Bronchial epithelial cell (primary cell): ENCODE results near the gene MIA2. TPM values are rescaled to one million over a fixed set of nuclear protein-coding genes. Genes with fewer than 3 reads are reported as not detected.
"Not testable (repeated sequence)": the region's sequence is repeated elsewhere in the genome, so short reads cannot be mapped to it uniquely, and the experiment has no call there.

Source experiments
- DNase-seq: peaks from one replicate; pipeline ENCODE4 v3.0.0-alpha.2; 2010; ENCODE audit warnings: low read depth
- FAIRE-seq: peaks from 2 replicates; lab custom pipeline; 2011; peaks lifted over from hg19 to GRCh38; lab: Jason Lieb, UNC
- H3K27me3 ChIP-seq: 2 replicates; pipeline ENCODE4 v1.5.1; 2011; ENCODE audit warnings: low read length; ENCODE audit not compliant: control insufficient read depth, insufficient read depth
- H3K36me3 ChIP-seq: 2 replicates; pipeline ENCODE4 v1.5.1; 2011; ENCODE audit warnings: low read length; ENCODE audit not compliant: control insufficient read depth, insufficient read depth
- H3K4me3 ChIP-seq: 2 replicates; pipeline ENCODE4 v1.5.1; 2011; ENCODE audit warnings: mild to moderate bottlenecking, low read depth, low read length, control low read depth
- total RNA-seq: library from RNA; depleted of rRNA; stranded (reverse); fragments of >200 nt; gene quantifications from 2 replicates; pipeline ENCODE4 v1.2.1, GENCODE V29; 2014
- TF ChIP-seq, protein P1 (sequence below): IDR thresholded peaks from 2 replicates; pipeline ENCODE4 v1.5.1; 2011; ENCODE audit warnings: mild to moderate bottlenecking, moderate library complexity, low read length, control low read depth, inconsistent platforms; ENCODE audit not compliant: insufficient read depth, severe bottlenecking

The MIA2 gene
- total RNA-seq, 1 donor from 2014 or later: 41.9 TPM

DNA sequence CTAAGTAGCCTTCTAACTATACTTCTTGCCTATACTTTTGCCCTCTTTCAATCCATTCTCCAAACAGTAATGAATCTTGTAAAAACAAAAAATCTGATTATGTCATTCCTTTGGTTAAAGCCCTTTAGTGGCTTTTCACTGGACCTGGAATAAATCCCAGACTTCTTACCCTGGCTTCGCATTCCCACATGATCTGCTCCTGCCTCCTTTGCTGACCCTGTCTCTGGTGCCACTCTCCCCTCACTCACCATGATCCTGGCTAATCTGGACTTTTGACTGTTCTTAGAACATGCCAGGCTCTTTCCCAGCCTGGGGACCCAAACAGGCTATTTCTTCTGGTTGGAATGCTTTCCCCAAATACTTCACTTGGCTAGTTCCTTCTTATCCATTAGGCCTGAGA lies 7.9 kb downstream of the MIA2 start:
- no peaks in the 10 kb centered on the region for H3K36me3 ChIP-seq
- FAIRE-seq (no peak), DNase-seq (no peak)
- TF ChIP-seq, protein P1, sequence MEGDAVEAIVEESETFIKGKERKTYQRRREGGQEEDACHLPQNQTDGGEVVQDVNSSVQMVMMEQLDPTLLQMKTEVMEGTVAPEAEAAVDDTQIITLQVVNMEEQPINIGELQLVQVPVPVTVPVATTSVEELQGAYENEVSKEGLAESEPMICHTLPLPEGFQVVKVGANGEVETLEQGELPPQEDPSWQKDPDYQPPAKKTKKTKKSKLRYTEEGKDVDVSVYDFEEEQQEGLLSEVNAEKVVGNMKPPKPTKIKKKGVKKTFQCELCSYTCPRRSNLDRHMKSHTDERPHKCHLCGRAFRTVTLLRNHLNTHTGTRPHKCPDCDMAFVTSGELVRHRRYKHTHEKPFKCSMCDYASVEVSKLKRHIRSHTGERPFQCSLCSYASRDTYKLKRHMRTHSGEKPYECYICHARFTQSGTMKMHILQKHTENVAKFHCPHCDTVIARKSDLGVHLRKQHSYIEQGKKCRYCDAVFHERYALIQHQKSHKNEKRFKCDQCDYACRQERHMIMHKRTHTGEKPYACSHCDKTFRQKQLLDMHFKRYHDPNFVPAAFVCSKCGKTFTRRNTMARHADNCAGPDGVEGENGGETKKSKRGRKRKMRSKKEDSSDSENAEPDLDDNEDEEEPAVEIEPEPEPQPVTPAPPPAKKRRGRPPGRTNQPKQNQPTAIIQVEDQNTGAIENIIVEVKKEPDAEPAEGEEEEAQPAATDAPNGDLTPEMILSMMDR: no peak
- no peaks in the 10 kb centered on the region for H3K27me3 ChIP-seq
- H3K4me3 ChIP-seq: no peak overlapping the region

DNA sequence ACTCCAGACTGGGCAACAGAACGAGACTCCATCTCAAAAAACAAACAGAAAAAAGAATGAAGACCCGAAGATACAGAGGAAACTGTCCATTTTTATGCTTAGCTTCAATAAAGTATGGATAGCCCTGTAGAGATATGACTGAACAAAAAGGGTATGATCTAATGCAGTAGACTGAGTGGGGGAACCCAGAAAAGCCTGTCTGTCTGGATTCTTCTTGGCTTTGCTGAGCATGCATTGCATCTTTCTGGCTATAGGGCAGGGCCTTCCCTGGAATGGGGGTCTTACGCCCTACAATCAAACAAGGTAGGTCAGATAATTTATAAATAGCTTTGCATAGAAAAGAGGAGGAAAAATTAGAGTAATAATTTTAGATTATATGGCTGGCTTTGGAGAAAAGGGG lies 10.1 kb downstream of the MIA2 start:
- Histone ChIP-seq H3K36me3 (no peaks in the 10 kb centered on the region), H3K27me3 (no peaks in the 10 kb centered on the region), H3K4me3 (no peak overlapping the region)
- FAIRE-seq (no peak), DNase-seq (peak; percentile 54)
- TF ChIP-seq, protein P1: no peak

DNA sequence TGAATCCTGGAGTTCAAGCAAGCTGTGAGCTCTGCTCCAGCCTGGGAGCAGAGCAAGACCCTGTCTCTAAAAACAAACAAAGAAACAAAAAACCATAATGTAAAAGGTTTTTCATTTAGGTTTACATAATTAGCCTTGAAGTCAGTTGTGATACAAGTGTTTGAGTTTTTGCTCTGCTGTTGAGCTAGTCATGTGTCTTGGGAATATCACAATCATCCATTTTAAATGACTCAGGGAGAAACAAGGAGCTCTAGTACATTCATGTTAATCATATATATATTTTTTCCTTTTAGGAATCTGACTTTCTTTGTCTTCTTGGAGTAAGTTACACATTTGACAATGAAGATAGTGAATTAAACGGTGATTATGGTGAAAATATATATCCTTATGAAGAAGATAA lies 12.9 kb downstream of the MIA2 start:
- FAIRE-seq: no peak
- H3K36me3 ChIP-seq: no peaks in the 10 kb centered on the region
- TF ChIP-seq, protein P1: no peak
- H3K4me3 ChIP-seq: no peak overlapping the region
- DNase-seq: no peak
- H3K27me3 ChIP-seq: no peaks in the 10 kb centered on the region

DNA sequence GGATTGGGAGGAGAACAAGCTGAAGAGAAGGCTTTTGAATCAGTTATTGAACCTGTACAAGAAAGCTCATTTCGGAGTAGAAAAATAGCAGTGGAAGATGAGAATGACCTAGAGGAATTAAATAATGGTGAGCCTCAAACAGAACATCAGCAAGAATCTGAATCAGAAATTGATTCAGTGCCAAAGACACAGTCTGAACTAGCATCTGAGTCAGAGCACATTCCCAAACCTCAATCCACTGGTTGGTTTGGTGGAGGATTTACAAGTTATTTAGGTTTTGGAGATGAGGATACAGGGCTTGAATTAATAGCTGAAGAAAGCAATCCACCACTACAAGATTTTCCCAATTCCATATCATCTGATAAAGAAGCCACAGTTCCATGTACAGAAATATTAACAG lies 13.5 kb downstream of the MIA2 start:
- FAIRE-seq: peak; percentile 76

DNA sequence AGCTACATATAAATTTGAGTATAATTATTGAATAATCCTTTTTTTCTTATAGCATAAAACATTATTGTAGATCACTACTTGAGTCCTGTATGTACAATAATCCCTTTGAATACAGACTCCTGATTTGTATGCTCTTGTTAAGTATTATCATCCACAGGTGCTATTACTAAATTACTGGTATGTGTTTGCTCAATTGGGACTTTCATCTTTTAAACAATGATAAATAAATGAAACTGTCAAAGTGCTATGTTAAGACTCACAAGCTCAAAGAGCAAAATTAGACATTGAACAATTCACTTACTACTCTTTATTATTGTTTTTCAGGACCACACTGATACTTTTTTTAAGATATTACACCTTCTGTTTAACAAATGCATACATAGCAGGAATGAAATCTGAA lies 17.8 kb downstream of the MIA2 start:
- FAIRE-seq (no peak), DNase-seq (no peak)
- no peaks in the 10 kb centered on the region for H3K36me3 ChIP-seq
- H3K4me3 ChIP-seq: no peak overlapping the region
- no peaks in the 10 kb centered on the region for H3K27me3 ChIP-seq
- TF ChIP-seq, protein P1: no peak

More for the DNA sequence above, 13.5 kb downstream of the MIA2 start:
- DNase-seq: peak; percentile 92
- H3K36me3 ChIP-seq: no peaks in the 10 kb centered on the region
- H3K4me3 ChIP-seq: no peak overlapping the region
- no peaks in the 10 kb centered on the region for H3K27me3 ChIP-seq
- TF ChIP-seq, protein P1: no peak

DNA sequence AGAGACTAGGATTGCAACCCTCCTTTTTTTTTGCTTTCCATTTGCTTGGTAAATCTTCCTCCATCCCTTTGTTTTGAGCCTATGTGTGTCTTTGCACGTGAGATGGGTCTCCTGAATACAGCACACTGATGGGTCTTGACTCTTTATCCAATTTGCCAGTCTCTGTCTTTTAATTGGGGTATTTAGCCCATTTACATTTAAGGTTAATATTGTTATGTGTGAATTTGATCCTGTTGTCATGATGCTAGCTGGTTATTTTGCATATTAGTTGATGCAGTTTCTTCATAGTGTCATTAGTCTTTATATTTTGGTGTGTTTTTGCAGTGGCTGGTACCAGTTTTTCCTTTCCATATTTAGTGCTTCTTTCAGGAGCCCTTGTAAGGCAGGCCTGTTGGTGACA lies 23.7 kb downstream of the MIA2 start:
- not testable (repeated sequence) for H3K27me3 ChIP-seq, H3K36me3 ChIP-seq, DNase-seq, FAIRE-seq, H3K4me3 ChIP-seq
